Central memory CD8-positive, alpha-beta T cell (primary cell): ENCODE measurements around the gene MEMO1.
A peak's percentile ranks its signal among the peaks of the same experiment; 100 is the strongest.
"Not testable (repeated sequence)": the region's sequence is repeated elsewhere in the genome, so short reads cannot be mapped to it uniquely, and the experiment has no call there.

Experiments used
- ATAC-seq: fragments of 150-1000 bp; cut with Tn5 transposase; replicated peaks from 2 replicates; pipeline ENCODE4 v1.10.0; 2022; ENCODE audit warnings: mild to moderate bottlenecking, moderate FRiP score, moderate number of reproducible peaks; ENCODE audit not compliant: poor library complexity, severe bottlenecking; ENCODE audit errors: extremely low read depth
- DNase-seq, 2 donors: peaks; one replicate each; pipeline ENCODE4 v3.0.0; 2021; ENCODE audit warnings: low spot score in 2 of 2
- H3K27ac Mint-ChIP-seq: one replicate; pipeline ENCODE4 v1.8.0; 2022; ENCODE audit warnings: low read depth, mild to moderate bottlenecking, moderate library complexity, mixed read lengths
- H3K27me3 Mint-ChIP-seq: one replicate; pipeline ENCODE4 v1.8.0; 2022; ENCODE audit warnings: mixed read lengths
- H3K36me3 Mint-ChIP-seq: one replicate; pipeline ENCODE4 v1.8.0; 2022; ENCODE audit warnings: mild to moderate bottlenecking, moderate library complexity, mixed read lengths; ENCODE audit not compliant: insufficient read depth
- H3K4me1 Mint-ChIP-seq: one replicate; pipeline ENCODE4 v1.8.0; 2022; ENCODE audit warnings: mixed read lengths
- H3K4me3 Mint-ChIP-seq: one replicate; pipeline ENCODE4 v1.8.0; 2022; ENCODE audit warnings: mild to moderate bottlenecking, moderate library complexity, mixed read lengths
- H3K9me3 Mint-ChIP-seq: one replicate; pipeline ENCODE4 v1.8.0; 2022; ENCODE audit warnings: mixed read lengths

Gene MEMO1

DNA sequence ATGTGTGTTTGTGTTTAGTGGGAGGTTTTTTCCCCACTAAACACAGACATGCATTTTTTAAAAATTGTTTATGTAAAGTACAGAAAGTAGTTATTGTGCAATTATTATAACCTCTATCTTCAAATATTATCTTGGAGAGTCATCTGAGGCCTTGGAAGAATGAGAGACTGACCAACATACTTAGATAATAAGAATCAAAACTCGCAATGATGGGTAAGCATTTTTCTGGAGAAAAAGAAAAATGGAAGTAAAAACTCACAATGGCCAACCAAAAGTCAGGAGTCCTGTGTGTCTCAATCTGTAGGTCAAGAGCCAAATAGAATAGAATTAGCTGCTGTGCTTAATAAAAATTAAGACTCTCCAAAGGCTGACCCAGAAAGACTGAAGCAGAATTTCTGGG, 43.0 kb downstream of the MEMO1 start:
- Mint-ChIP-seq H3K36me3 (peaks cover 7% of the 10 kb centered on the region), H3K27me3 (no peaks in the 10 kb centered on the region), H3K4me1 (peaks cover 20% of the 10 kb centered on the region), H3K9me3 (no peaks in the 10 kb centered on the region), H3K27ac (no peak overlapping the region), H3K4me3 (no peak overlapping the region)
- ATAC-seq = no peak
- DNase-seq = no peak

DNA sequence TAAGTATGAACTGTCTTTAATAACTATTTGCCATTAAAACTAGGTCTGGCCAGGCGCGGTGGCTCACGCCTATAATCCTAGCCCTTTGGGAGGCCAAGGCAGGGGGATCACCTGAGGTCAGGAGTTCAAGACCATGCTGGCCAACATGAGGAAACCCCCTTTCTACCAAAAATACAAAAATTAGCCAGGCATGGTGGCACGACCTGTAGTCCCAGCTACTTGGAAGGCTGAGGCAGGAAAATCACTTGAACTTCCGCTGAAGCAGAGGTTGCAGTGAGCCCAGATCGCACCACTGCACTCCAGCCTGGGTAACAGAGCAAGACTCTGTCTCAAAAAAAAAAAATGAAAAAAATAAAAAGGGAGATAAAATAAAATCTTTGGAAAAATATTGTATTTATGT, 44.4 kb downstream of the MEMO1 start:
- DNase-seq, H3K36me3 Mint-ChIP-seq, H3K27me3 Mint-ChIP-seq, H3K9me3 Mint-ChIP-seq, H3K27ac Mint-ChIP-seq, H3K4me3 Mint-ChIP-seq, ATAC-seq: not testable (repeated sequence)
- peaks cover 23% of the 10 kb centered on the region for H3K4me1 Mint-ChIP-seq

- Mint-ChIP-seq H3K27me3 (no peaks in the 10 kb centered on the region), H3K36me3 (peaks cover 3% of the 10 kb centered on the region), H3K4me1 (peaks cover 19% of the 10 kb centered on the region), H3K4me3 (no peak overlapping the region), H3K9me3 (no peaks in the 10 kb centered on the region), H3K27ac (no peak overlapping the region)
- DNase-seq (no peak), ATAC-seq (no peak)
These were observed 45.7 kb downstream of the MEMO1 start for GRCh38 chr2:31965094-31965493.

DNA sequence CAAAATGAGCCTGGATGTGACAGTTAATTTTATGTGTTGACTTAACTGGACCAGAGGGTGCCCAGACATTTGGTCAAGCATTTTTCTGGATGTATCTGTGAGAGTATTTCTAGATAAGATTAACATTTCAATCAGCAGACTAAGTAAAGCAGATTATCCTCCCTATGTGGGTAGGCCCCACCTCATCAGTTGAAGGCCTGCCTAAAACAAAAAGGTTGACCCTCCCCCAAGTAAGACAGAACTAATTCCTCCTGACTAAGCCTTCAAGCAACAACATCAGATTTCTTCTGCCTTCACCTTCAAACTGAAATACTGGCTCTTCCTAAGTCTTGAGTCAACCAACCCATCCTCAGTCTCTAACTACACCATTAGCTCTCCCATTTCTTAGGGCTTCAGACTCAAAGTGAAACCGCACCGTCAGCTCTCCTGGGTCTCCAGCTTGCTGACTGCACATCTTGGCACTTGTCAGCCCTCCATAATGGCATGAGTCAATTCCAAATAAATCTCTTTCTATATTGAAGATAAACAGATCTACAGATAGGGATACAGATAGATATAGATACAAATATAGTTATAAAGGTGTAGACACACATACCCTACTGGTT, 47.9 kb downstream of the MEMO1 start:
- DNase-seq (no peak), ATAC-seq (no peak)
- H3K27ac Mint-ChIP-seq = peak overlapping the region; percentile 47
- H3K4me1 Mint-ChIP-seq = peaks cover 35% of the 10 kb centered on the region
- H3K9me3 Mint-ChIP-seq = no peaks in the 10 kb centered on the region
- peaks cover 5% of the 10 kb centered on the region for H3K36me3 Mint-ChIP-seq
- no peak overlapping the region for H3K4me3 Mint-ChIP-seq
- no peaks in the 10 kb centered on the region for H3K27me3 Mint-ChIP-seq

GRCh38 chr2:31958140-31958717, 52.6 kb downstream of the MEMO1 start:
- peak; percentile 24 for ATAC-seq
- H3K4me1 Mint-ChIP-seq = peaks cover 40% of the 10 kb centered on the region

GRCh38 chr2:31957354-31958139, 53.3 kb downstream of the MEMO1 start:
- Mint-ChIP-seq H3K36me3 (peaks cover 11% of the 10 kb centered on the region), H3K9me3 (no peaks in the 10 kb centered on the region), H3K27ac (peak overlapping the region; percentile 79), H3K4me3 (no peak overlapping the region), H3K27me3 (no peaks in the 10 kb centered on the region), H3K4me1 (peaks cover 34% of the 10 kb centered on the region)
- DNase-seq (no peak), ATAC-seq (no peak)

More at GRCh38 chr2:31958140-31958717, 52.6 kb downstream of the MEMO1 start:
- Mint-ChIP-seq H3K27me3 (no peaks in the 10 kb centered on the region), H3K4me3 (no peak overlapping the region), H3K36me3 (peaks cover 11% of the 10 kb centered on the region), H3K27ac (peak overlapping the region; percentile 22), H3K9me3 (no peaks in the 10 kb centered on the region)
- no peak for DNase-seq

- H3K4me3 Mint-ChIP-seq = peak overlapping the region; percentile 37
- peak overlapping the region; percentile 79 for H3K27ac Mint-ChIP-seq
- peaks cover 11% of the 10 kb centered on the region for H3K36me3 Mint-ChIP-seq
- not testable (repeated sequence) for DNase-seq, H3K9me3 Mint-ChIP-seq, H3K27me3 Mint-ChIP-seq, ATAC-seq
- H3K4me1 Mint-ChIP-seq = peaks cover 29% of the 10 kb centered on the region
These were observed 53.9 kb downstream of the MEMO1 start for GRCh38 chr2:31956934-31957333.

DNA sequence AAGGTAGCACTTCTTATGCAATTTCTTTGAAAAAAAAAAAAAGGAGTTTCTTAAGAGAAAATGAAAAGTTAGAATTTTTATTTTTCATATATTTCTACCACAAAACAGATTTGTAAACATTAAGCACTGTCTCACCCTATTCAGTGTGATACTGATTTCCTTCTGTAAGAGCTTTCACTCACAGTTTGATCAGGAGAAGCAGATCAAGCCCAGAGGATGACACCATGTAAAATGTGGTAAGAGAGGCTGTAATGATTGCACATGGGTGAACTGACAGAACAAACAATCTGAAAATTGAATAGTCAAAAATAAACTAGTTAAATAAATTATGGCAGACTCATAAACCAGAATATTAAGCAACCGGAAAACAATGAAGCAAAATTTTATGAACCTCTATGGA, 54.5 kb downstream of the MEMO1 start:
- Mint-ChIP-seq H3K36me3 (peaks cover 11% of the 10 kb centered on the region), H3K9me3 (no peaks in the 10 kb centered on the region), H3K27ac (peak overlapping the region; percentile 79), H3K27me3 (no peaks in the 10 kb centered on the region), H3K4me3 (peak overlapping the region; percentile 37), H3K4me1 (peaks cover 28% of the 10 kb centered on the region)
- DNase-seq = no peak
- no peak for ATAC-seq

- H3K27ac Mint-ChIP-seq, H3K27me3 Mint-ChIP-seq: not testable (repeated sequence)
- H3K4me1 Mint-ChIP-seq = peaks cover 21% of the 10 kb centered on the region
These were observed 57.7 kb downstream of the MEMO1 start for GRCh38 chr2:31953095-31953494.

GRCh38 chr2:31950946-31951562, 59.8 kb downstream of the MEMO1 start:
- Mint-ChIP-seq H3K4me3 (no peak overlapping the region), H3K4me1 (peaks cover 30% of the 10 kb centered on the region), H3K27ac (no peak overlapping the region), H3K36me3 (peaks cover 12% of the 10 kb centered on the region), H3K27me3 (no peaks in the 10 kb centered on the region), H3K9me3 (no peaks in the 10 kb centered on the region)
- DNase-seq (no peak), ATAC-seq (no peak)

More at GRCh38 chr2:31953095-31953494, 57.7 kb downstream of the MEMO1 start:
- DNase-seq, H3K9me3 Mint-ChIP-seq, ATAC-seq, H3K4me3 Mint-ChIP-seq: not testable (repeated sequence)
- H3K36me3 Mint-ChIP-seq = peaks cover 13% of the 10 kb centered on the region

DNA sequence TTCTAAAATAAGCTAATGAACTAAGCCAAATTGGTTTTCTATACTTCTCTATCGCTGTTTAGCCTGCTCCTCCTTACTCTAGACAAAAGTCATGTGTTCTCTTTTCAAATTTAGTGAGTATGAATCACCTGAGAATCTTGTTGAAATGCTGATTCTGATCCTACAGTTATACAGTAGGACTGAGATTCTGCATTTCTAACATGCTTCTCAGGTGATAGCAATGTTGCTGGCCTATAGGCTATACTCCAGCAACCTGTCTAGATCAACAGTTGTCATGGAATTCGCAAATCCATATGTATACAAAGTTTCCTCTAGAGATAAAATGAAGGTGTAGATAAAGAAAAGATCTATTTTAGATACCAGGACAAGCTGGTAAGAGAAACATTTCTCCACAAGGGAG, 62.9 kb downstream of the MEMO1 start:
- H3K9me3 Mint-ChIP-seq = no peaks in the 10 kb centered on the region
- ATAC-seq (no peak), DNase-seq (no peak)
- no peak overlapping the region for H3K27ac Mint-ChIP-seq
- no peaks in the 10 kb centered on the region for H3K27me3 Mint-ChIP-seq
- H3K4me3 Mint-ChIP-seq = no peak overlapping the region
- peaks cover 52% of the 10 kb centered on the region for H3K4me1 Mint-ChIP-seq
- peaks cover 8% of the 10 kb centered on the region for H3K36me3 Mint-ChIP-seq

DNA sequence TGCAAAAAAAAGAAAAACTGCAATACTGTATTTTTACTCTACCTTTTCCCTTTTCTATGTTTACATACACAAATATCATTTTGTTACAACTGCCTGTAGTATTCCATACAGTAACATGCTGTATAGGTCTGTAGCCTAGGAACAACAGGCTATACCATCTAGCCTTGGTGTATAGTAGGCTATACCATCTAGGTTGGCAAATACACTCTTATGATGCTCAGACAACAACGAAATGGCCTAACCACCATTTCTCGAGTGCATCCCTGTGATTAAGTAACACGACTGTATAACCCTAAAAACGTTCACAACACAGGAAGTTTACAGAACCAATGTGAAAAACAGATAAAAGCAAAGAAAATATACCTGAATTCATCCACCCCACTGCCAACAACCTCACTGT, 64.0 kb downstream of the MEMO1 start:
- Mint-ChIP-seq H3K36me3 (peaks cover 11% of the 10 kb centered on the region), H3K9me3 (no peaks in the 10 kb centered on the region), H3K27me3 (no peaks in the 10 kb centered on the region), H3K27ac (no peak overlapping the region), H3K4me1 (peaks cover 52% of the 10 kb centered on the region), H3K4me3 (no peak overlapping the region)
- DNase-seq (no peak), ATAC-seq (no peak)
